A673 (cell line): ENCODE data around the gene CDHR2.

ENCODE experiments used
- EZH2 ChIP-seq: fragments of 200-600 bp; sonication (generic); IDR thresholded peaks from 2 replicates; pipeline ENCODE4 v1.6.1; 2017; ENCODE audit warnings: borderline replicate concordance, low read depth, mild to moderate bottlenecking, mixed read lengths, antibody characterized with exemption, low read length; ENCODE audit not compliant: poor library complexity, severe bottlenecking
- TF ChIP-seq, protein P1 (sequence below): fragments of 300-800, 200-600 bp; sonication (generic); conservative IDR thresholded peaks from 2 replicates; pipeline ENCODE4 v1.5.1; 2017; ENCODE audit warnings: low read depth, mild to moderate bottlenecking, antibody characterized with exemption, low read length, moderate library complexity, mixed read lengths

DNA sequence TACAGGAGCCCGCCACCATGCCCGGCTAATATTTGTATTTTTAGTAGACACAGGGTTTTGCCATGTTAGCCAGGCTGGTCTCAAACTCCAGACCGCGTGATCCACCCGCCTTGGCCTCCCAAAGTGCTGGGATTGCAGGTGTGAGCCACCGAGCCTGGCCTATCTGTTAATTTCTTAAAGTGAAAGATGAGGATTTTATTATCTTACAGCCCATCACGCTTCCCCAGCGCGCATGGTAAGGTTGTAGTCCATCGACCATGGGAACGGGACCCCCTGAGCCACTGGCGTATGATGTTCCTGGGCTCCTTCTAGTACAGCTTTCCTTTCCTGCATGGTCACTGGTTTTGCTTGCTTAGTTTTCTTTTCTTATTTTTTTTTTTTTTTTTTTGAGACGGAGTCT, 8.7 kb downstream of the CDHR2 start:
- TF ChIP-seq, protein P1, sequence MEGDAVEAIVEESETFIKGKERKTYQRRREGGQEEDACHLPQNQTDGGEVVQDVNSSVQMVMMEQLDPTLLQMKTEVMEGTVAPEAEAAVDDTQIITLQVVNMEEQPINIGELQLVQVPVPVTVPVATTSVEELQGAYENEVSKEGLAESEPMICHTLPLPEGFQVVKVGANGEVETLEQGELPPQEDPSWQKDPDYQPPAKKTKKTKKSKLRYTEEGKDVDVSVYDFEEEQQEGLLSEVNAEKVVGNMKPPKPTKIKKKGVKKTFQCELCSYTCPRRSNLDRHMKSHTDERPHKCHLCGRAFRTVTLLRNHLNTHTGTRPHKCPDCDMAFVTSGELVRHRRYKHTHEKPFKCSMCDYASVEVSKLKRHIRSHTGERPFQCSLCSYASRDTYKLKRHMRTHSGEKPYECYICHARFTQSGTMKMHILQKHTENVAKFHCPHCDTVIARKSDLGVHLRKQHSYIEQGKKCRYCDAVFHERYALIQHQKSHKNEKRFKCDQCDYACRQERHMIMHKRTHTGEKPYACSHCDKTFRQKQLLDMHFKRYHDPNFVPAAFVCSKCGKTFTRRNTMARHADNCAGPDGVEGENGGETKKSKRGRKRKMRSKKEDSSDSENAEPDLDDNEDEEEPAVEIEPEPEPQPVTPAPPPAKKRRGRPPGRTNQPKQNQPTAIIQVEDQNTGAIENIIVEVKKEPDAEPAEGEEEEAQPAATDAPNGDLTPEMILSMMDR: no peak
- TF ChIP-seq EZH2: no peak
